GM12864 (cell line): ENCODE measurements around the gene HOPX.
A peak's percentile ranks its signal among the peaks of the same experiment; 100 is the strongest.
"Not testable (repeated sequence)": the region's sequence is repeated elsewhere in the genome, so short reads cannot be mapped to it uniquely, and the experiment has no call there.

ENCODE experiments used
- DNase-seq: peaks from one replicate; pipeline ENCODE4 v3.0.0-alpha.2; 2011; ENCODE audit warnings: low read depth
- H3K4me3 ChIP-seq: 2 replicates; pipeline ENCODE4 v1.5.1; 2011; ENCODE audit warnings: mild to moderate bottlenecking, low read depth, low read length, control low read depth
- TF ChIP-seq, protein P1 (sequence below): IDR thresholded peaks from 2 replicates; pipeline ENCODE4 v1.5.1; 2011; ENCODE audit warnings: low read depth, mild to moderate bottlenecking, moderate library complexity, low read length, control low read depth, inconsistent platforms; ENCODE audit errors: missing control alignments

The HOPX gene

GRCh38 chr4:56641494-56642051, 39.5 kb downstream of the HOPX start:
- no peak overlapping the region for H3K4me3 ChIP-seq
- no peak for DNase-seq
- TF ChIP-seq, protein P1, sequence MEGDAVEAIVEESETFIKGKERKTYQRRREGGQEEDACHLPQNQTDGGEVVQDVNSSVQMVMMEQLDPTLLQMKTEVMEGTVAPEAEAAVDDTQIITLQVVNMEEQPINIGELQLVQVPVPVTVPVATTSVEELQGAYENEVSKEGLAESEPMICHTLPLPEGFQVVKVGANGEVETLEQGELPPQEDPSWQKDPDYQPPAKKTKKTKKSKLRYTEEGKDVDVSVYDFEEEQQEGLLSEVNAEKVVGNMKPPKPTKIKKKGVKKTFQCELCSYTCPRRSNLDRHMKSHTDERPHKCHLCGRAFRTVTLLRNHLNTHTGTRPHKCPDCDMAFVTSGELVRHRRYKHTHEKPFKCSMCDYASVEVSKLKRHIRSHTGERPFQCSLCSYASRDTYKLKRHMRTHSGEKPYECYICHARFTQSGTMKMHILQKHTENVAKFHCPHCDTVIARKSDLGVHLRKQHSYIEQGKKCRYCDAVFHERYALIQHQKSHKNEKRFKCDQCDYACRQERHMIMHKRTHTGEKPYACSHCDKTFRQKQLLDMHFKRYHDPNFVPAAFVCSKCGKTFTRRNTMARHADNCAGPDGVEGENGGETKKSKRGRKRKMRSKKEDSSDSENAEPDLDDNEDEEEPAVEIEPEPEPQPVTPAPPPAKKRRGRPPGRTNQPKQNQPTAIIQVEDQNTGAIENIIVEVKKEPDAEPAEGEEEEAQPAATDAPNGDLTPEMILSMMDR = peak; percentile 35

- TF ChIP-seq, protein P1 = no peak
- no peak overlapping the region for H3K4me3 ChIP-seq
- DNase-seq = no peak
Measured at GRCh38 chr4:56640621-56641493, 40.2 kb downstream of the HOPX start.

DNA sequence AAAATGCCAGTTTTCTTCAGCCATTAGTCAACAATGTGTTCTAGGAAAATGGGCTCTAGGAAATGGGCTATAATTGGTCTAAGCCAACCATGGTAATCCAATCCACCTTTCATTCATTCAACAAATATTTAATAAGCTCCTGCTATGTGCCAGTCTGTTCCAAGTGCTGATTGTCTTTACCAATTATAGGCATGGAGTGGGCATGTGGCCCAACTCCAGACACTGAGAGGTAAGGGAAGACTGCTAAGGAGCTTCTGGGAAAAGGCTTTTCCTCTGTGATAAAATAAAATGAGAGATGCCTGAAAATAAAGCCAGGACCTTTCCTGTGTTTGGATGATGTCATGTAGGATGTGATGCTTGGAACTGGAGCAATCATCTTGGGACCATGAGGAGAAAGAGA, 43.3 kb downstream of the HOPX start:
- no peak overlapping the region for H3K4me3 ChIP-seq
- DNase-seq = no peak
- TF ChIP-seq, protein P1 = no peak

GRCh38 chr4:56637154-56637553, 43.9 kb downstream of the HOPX start:
- no peak overlapping the region for H3K4me3 ChIP-seq
- TF ChIP-seq, protein P1 = no peak
- no peak for DNase-seq

DNA sequence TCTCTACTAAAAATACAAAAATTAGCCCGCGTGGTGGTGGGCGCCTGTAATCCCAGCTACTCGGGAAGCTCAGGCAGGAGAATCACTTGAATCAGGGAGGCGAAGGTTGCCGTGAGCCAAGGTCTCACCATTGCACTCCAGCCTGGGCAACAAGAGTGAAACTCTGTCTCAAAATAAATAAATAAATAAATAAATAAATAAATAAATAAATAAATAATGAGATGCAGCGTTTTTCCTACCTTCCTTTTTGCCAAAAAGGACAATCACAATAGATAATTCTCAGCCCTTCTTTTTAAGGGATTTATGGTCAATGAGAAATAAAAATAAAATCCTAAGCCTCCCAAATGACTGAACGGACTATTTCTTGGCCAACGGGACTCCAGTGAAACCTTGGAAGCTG, 46.1 kb downstream of the HOPX start:
- not testable (repeated sequence) for DNase-seq, H3K4me3 ChIP-seq

- DNase-seq = no peak
- TF ChIP-seq, protein P1 = no peak
- H3K4me3 ChIP-seq = no peak overlapping the region
Measured at GRCh38 chr4:56633486-56633885, 47.6 kb downstream of the HOPX start.

- DNase-seq = no peak
Measured at GRCh38 chr4:56630876-56631666, 50.0 kb downstream of the HOPX start.

More at GRCh38 chr4:56630876-56631666, 50.0 kb downstream of the HOPX start:
- H3K4me3 ChIP-seq = no peak overlapping the region
- TF ChIP-seq, protein P1 = no peak
